Right ventricle myocardium superior (tissue), 1 donor: ENCODE measurements around the gene GMPR2. TPM values are rescaled to one million over a fixed set of nuclear protein-coding genes. Genes with fewer than 3 reads are reported as not detected.
"Not testable (repeated sequence)": the region's sequence is repeated elsewhere in the genome, so short reads cannot be mapped to it uniquely, and the experiment has no call there.

ENCODE experiments used
- ATAC-seq: fragments of 200-7000 bp; cut with Tn5 transposase; one replicate; pipeline ENCODE4 v1.9.1; 2020; ENCODE audit warnings: mild to moderate bottlenecking; ENCODE audit not compliant: poor library complexity
- DNase-seq: peaks from one replicate; pipeline ENCODE4 v3.0.0-alpha.2; 2020
- intact Hi-C: fragments of 100-400 bp; cut with DNase I; formaldehyde crosslinking; loops from one replicate; pipeline ENCODE4 v1.11.2; 2022
- total RNA-seq: library from RNA; stranded (reverse); fragmentation: NEBNext Ultra II Directional; extraction: Animal tissue kit (Norgen Biotek cat#: 25700); gene quantifications from one replicate; pipeline ENCODE4 v1.2.1, GENCODE V29; 2021
- donor health status: DM: no; HTN: yes; CAD: no; lungs with severe emphysema.

Gene GMPR2
- total RNA-seq, 1 donor from 2014 or later: 26.2 TPM

GRCh38 chr14:24216876-24217275 lies 15.9 kb upstream of the GMPR2 start:
- ATAC-seq, intact Hi-C loops, DNase-seq: not testable (repeated sequence)

GRCh38 chr14:24219080-24219479 lies 13.6 kb upstream of the GMPR2 start:
- ATAC-seq (no peak), DNase-seq (no peak)
- intact Hi-C loops: no loop called here

GRCh38 chr14:24219521-24219920 lies 13.2 kb upstream of the GMPR2 start:
- DNase-seq: no peak
- no peak for ATAC-seq
- intact Hi-C loops: no loop called here

GRCh38 chr14:24222987-24223386 lies 9.7 kb upstream of the GMPR2 start:
- DNase-seq, ATAC-seq, intact Hi-C loops: not testable (repeated sequence)

- no peak for ATAC-seq
- DNase-seq: no peak
- intact Hi-C loops: no loop called here
Measured at GRCh38 chr14:24224618-24225071, 8.1 kb upstream of the GMPR2 start.

- DNase-seq: no peak
- intact Hi-C loops: no loop called here
- ATAC-seq: no peak
Measured at GRCh38 chr14:24226473-24226872, 6.3 kb upstream of the GMPR2 start.

- intact Hi-C loops: no loop called here
- ATAC-seq (no peak), DNase-seq (no peak)
Measured at GRCh38 chr14:24228902-24229301, 3.8 kb upstream of the GMPR2 start.

- intact Hi-C loops: no loop called here
- ATAC-seq (no peak), DNase-seq (no peak)
Measured at GRCh38 chr14:24231263-24232120, 1.2 kb upstream of the GMPR2 start.

GRCh38 chr14:24232121-24232644 lies 546 bp upstream of the GMPR2 start, which contains the start of gene NEDD8:
Gene NEDD8 (minus strand): TSS chr14:24232367. CDS start chr14:24232267, 100 bp downstream.
- intact Hi-C loops: no loop called here
- peak; percentile 92 for ATAC-seq

GRCh38 chr14:24233538-24233866 lies 773 bp downstream of the GMPR2 start:
- ATAC-seq (no peak), DNase-seq (no peak)
- intact Hi-C loops: no loop called here

More at GRCh38 chr14:24232121-24232644, 546 bp upstream of the GMPR2 start, which contains the start of gene NEDD8:
- DNase-seq: peak; percentile 95

- DNase-seq: no peak
- intact Hi-C loops: no loop called here
- ATAC-seq: no peak
Measured at GRCh38 chr14:24234095-24235005, 1.6 kb downstream of the GMPR2 start.

GRCh38 chr14:24235804-24236688 lies 3.3 kb downstream of the GMPR2 start:
- intact Hi-C loops: no loop called here
- DNase-seq: no peak

GRCh38 chr14:24236689-24237462 lies 4.1 kb downstream of the GMPR2 start:
- ATAC-seq (no peak), DNase-seq (no peak)
- intact Hi-C loops: no loop called here

More at GRCh38 chr14:24235804-24236688, 3.3 kb downstream of the GMPR2 start:
- ATAC-seq: no peak

- ATAC-seq (no peak), DNase-seq (no peak)
- intact Hi-C loops: no loop called here
Measured at GRCh38 chr14:24237463-24237955, 4.8 kb downstream of the GMPR2 start.

GRCh38 chr14:24238123-24238522 lies 5.4 kb downstream of the GMPR2 start:
- DNase-seq: no peak
- intact Hi-C loops: no loop called here
- no peak for ATAC-seq

GRCh38 chr14:24238527-24239037 lies 5.9 kb downstream of the GMPR2 start:
- no peak for ATAC-seq
- intact Hi-C loops: no loop called here

More at GRCh38 chr14:24238527-24239037, 5.9 kb downstream of the GMPR2 start:
- DNase-seq: no peak
